Stimulated activated CD4-positive, alpha-beta T cell treated with anti-CD3 and anti-CD28 coated beads, Interleukin-1b, Interleukin-23, amount 100 ng/mL, for 24 hours (primary cell): ENCODE data around the gene RALGPS2.

Experiments used
- DNase-seq, 4 experiments: peaks; one replicate each; pipeline ENCODE4 v3.0.0-alpha.2; 2020; ENCODE audit warnings: low read depth in 4 of 4, low spot score in 1 of 4

Gene RALGPS2

DNA sequence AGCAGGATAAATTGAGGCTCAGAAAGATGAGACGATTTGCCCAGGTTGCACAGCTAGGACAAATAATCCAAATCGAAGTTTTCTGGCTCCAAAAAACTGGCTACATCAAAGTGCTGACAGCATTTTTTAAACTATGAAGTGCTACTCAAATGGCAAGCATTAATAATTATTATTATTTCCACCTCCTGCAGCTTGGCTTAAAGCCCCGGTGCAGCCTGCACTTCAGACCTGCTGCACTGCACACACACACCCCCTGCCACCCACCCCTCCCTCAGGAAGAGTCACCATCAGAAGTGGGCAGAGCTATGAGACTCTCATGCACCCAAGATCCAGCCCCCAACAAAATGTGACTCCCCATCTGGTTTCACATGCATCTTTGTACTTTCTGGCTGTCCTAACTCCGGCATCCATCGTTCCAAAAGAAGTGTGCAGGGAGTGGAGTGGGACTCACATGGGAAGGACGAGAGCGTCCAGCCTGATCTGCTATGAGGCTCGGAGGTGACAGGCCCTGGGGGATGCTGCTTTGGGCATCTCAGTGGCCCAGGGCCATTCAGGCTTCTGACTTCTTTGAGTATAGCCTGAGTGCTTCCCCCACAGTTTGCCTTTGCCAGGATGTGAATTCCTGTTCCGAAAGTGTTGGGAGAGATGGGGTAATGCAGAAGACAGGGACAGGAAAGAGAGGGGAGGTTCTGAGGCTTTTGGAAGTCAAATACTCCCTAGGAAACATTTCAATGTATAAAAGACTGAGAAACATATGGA lies 235.6 kb downstream of the RALGPS2 start:
- DNase-seq = no peak

DNA sequence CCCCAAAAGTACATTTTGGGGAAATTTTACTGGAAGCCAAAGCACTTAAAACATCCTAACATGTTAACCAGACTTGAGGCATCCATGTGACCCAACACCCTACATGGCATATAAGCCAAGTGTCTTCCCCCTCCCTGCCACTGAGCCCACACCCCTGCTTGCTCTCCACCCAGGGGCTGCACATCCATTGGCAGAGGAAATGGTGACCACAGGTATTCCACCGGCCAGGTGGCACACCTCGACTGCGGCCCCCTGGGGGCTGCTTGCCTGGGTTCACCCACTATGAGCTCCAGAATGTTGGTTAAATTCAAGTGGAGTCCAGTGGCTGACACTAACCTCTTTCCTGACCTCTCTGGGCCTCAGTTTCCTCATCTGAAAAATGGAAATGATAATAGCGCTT lies 236.3 kb downstream of the RALGPS2 start:
- DNase-seq = no peak

DNA sequence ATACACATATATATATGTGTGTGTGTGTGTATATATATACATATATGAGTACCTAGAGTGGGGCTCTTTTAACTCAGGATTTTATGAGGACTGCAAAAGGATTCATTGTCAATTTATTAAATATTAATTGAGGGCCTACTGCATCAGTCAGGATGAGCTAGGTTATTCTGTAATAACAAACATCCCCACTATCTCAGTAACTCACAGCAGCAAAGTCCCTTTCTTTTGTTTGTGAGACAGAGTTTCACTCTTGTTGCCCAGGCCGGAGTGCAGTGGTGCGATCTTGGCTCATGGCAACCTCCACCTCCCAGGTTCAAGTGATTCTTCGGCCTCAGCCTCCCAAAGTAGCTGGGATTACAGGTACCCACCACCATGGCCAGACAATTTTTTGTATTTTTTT lies 236.8 kb downstream of the RALGPS2 start:
- DNase-seq = no peak

DNA sequence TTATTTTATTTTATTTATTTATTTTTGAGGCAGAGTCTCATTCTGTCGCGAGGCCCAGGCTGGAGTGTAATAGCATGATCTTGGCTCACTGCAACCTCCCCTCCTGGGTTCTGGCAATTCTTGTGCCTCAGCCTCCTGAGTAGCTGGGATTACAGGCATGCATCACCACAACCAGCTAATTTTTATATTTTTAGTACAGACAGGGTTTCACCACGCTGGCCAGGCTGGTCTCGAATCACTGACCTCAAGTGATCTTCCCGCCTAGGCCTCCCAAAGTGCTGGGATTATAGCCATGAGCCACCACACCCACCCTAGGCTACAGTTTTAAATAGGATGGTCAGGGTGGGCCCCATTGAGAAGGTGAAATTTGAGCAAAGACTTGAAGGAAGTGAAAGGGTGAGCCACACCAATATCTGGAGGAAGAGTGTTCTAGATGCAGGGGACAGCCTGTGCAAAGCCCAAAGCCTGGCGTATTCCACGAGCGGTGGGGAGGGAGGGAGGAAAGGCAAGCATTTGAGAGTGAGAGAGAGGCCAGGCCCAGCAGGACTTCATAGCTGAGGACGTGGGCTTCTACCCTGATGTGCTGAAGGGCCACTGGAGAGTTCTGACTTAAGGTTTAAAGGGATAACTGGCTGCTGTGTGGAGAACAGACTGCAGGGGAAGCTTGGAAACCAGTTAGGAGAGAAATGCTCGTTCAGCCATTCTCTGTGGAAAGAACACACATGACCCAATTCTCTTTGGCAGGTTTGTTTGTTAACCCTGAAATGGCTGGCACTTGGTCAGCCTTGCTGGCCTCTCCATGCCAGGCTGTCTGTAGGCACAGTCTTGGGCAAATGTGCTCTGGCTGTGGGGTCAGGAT lies 238.0 kb downstream of the RALGPS2 start:
- DNase-seq = no peak

DNA sequence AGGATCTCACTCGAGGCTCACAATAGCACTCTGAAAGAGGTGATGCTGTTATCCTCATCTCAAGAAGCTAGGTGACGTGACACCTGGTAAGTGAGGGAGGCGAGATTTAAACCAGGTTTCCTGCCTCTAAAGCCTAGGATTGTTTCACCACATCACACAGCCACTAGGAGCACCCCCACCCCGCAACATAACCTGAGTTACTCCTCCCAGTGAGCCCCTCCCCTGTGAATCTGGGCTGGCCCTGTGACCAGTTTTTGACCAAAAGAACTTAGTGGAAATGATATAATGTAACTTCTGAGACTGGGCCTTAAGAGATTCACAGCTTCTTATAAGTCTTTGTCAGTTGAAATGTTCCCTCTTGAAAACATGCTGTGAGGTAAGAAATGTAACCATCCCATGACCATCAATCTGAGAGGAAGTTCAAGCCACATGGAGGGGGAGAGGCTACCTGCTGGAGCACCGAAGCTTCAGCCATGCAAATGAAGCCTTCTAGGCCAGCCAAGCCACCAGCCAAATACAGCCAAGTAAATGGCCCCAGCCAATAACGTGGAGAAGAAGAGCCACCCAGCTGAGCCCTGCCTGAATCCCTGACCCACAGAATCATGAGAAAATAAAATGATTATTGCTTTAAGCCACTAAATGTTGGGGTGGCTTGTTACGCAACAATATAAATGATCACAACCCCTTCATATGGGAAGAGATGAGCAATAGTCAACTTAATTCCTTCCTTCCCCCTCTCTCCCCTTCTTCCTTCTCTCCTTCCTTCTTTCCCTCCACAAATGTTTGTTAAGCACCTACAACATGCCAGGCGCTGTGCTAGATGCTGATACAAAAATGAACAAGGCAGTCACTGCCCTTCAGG lies 239.7 kb downstream of the RALGPS2 start:
- no peak for DNase-seq

DNA sequence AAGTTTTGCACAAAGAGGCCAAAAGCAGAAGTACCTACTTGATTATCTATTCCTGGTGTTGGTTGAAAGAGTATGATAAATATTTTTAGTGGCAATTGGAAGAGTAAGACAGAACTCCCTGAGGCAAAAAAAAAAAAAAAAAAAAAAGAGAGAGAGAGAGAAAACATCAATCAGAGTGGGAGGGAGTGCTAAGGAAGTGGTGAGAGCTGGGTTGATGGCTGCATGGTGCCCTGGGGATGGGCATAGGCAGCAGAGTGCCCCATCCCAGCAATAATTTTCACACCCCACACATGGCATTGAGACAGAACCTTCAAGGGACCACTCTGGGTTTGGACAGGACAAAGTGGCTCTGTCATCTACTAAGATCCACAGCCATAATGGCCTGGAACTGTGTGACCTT lies 241.3 kb downstream of the RALGPS2 start:
- no peak for DNase-seq

DNA sequence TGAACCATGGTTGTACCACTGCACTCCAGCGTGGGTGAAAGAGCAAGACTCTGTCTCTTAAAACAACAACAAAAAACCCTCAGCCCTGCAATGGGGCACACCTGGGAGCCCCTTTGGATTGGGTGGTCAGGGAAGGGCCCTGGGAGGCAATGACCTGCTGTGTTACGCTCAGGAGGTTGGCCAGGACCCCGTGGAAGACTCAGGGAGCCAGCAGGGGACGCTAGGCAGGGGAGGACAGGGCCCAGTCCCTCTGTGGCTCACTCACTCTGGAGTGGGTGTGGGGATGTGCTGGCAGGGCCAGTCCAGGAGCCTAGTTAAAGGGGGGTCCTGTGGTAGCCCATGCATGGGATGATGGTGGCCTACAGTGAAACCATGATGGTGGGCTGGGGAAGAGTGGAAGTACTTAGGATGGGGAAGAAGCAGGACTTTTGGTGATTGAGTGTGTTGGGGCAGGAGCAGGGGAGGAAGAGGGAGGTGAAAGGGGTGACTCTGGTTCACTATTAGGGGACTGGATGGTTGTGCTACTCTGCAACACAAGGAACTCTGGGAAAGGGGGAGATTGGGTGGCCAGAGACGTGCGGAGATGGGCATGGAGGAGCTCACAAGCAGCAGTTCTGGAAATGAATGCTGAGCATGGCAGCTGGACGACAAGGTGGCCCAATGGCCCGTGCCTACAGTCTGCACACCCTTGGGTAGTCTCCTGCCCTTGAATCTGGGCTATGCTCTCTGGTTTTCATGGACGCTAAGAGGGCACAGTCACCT lies 244.4 kb downstream of the RALGPS2 start:
- DNase-seq = no peak

DNA sequence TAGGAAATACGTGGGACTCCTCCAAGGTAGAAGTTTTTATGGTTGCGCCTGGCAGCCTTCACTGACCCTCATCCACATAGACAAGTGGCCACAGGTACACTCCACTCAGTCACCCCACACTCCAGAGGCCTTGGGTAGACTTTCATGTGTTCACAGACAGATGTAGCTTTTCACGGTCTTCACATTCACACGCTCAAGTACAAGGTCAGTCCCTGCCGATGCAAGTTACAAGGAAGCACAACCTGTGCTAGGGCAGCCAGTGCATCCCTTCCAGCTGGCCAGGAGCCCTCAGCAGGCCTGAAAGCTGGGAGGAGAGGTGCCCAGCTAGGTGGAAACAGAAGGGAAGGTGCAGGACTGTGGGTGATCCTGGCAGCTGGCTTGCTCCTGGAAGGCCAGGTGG lies 245.1 kb downstream of the RALGPS2 start:
- DNase-seq = no peak
